Measurements from ENCODE around the gene TRIM7. TPM values are rescaled to one million over a fixed set of nuclear protein-coding genes. Genes with fewer than 3 reads are reported as not detected.

Gene TRIM7
- total and polyA plus RNA-seq, 9 of the 15 experiments (the other 6 are each of a cell fraction or from before 2014, with no cell fraction given), result 2.6 to 14.9 (median 8.9) TPM

DNA sequence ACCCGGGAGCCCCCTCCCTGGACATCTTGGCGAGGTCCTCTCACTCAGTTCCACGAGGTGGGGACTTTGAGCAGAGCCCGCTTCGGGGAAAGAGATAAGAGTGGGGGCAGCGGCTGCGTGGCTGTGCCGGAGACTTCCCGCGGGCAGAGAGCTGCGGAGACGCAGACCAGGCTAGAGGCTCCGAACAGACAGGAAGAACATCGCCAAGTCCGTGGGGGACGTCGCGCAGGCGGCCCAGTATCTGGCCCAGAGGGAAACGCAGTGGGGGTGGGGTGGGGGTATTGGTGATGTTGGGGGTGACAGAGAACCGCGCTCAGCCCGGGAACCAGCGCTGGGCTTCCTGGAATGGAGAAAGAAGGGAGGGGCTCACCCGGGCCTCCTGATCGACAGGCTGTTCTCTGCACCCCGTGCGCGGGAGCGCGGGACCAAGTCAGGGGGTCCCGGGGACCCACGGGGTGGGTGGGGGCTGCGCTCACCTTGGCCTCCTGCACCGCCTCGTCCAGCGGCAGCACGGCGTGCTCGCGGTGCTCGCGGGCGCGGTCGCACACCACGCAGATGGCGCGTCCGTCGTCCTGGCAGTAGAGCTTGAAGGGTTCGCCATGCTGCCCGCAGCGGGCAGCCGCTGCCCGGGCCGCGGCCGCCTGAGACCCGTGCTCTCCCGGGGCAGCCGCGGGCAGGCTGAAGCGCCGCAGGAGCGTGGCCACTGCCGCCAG is 727 bp downstream of the TRIM7 start (continued):
- TF ChIP-seq, protein P1, sequence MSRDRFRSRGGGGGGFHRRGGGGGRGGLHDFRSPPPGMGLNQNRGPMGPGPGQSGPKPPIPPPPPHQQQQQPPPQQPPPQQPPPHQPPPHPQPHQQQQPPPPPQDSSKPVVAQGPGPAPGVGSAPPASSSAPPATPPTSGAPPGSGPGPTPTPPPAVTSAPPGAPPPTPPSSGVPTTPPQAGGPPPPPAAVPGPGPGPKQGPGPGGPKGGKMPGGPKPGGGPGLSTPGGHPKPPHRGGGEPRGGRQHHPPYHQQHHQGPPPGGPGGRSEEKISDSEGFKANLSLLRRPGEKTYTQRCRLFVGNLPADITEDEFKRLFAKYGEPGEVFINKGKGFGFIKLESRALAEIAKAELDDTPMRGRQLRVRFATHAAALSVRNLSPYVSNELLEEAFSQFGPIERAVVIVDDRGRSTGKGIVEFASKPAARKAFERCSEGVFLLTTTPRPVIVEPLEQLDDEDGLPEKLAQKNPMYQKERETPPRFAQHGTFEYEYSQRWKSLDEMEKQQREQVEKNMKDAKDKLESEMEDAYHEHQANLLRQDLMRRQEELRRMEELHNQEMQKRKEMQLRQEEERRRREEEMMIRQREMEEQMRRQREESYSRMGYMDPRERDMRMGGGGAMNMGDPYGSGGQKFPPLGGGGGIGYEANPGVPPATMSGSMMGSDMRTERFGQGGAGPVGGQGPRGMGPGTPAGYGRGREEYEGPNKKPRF (IDR thresholded peaks at IDR 0.05; ENCODE audit: low read depth, low read length), result no peak
- TF ChIP-seq HDGF (IDR thresholded peaks at IDR 0.05) (no peak), TAL1 (IDR thresholded peaks at IDR 0.05) (no peak), ZNF282 (CRISPR knock-in tag; IDR thresholded peaks at IDR 0.05) (no peak; the same call in 1 of the 2 replicates), PCBP1 (IDR thresholded peaks at IDR 0.05; ENCODE audit: low read depth, low read length, poor library complexity, severe bottlenecking) (peak; percentile 80), SMARCE1 (IDR thresholded peaks at IDR 0.05) (no peak), ZNF57 (CRISPR knock-in tag; IDR thresholded peaks at IDR 0.05) (no peak), SRSF1 (IDR thresholded peaks at IDR 0.05; ENCODE audit: low read depth, low read length) (no peak), PHB (CRISPR knock-in tag; IDR thresholded peaks at IDR 0.05) (no peak), RBBP5 (IDR thresholded peaks at IDR 0.05; ENCODE audit: borderline replicate concordance, insufficient read depth, low read length, poor library complexity, severe bottlenecking) (peak; percentile 73), EWSR1 (IDR thresholded peaks at IDR 0.05; ENCODE audit: borderline replicate concordance, low read depth, partially characterized antibody) (no peak), CHCHD3 (CRISPR knock-in tag; IDR thresholded peaks at IDR 0.05) (no peak)
- TF ChIP-seq, protein P2, sequence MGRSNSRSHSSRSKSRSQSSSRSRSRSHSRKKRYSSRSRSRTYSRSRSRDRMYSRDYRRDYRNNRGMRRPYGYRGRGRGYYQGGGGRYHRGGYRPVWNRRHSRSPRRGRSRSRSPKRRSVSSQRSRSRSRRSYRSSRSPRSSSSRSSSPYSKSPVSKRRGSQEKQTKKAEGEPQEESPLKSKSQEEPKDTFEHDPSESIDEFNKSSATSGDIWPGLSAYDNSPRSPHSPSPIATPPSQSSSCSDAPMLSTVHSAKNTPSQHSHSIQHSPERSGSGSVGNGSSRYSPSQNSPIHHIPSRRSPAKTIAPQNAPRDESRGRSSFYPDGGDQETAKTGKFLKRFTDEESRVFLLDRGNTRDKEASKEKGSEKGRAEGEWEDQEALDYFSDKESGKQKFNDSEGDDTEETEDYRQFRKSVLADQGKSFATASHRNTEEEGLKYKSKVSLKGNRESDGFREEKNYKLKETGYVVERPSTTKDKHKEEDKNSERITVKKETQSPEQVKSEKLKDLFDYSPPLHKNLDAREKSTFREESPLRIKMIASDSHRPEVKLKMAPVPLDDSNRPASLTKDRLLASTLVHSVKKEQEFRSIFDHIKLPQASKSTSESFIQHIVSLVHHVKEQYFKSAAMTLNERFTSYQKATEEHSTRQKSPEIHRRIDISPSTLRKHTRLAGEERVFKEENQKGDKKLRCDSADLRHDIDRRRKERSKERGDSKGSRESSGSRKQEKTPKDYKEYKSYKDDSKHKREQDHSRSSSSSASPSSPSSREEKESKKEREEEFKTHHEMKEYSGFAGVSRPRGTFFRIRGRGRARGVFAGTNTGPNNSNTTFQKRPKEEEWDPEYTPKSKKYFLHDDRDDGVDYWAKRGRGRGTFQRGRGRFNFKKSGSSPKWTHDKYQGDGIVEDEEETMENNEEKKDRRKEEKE (IDR thresholded peaks at IDR 0.05; ENCODE audit: borderline replicate concordance in 1 of 2, control insufficient read depth in 1 of 2, low read depth in 2 of 2, low read length in 1 of 2), result no peak
- TF ChIP-seq, protein P3, sequence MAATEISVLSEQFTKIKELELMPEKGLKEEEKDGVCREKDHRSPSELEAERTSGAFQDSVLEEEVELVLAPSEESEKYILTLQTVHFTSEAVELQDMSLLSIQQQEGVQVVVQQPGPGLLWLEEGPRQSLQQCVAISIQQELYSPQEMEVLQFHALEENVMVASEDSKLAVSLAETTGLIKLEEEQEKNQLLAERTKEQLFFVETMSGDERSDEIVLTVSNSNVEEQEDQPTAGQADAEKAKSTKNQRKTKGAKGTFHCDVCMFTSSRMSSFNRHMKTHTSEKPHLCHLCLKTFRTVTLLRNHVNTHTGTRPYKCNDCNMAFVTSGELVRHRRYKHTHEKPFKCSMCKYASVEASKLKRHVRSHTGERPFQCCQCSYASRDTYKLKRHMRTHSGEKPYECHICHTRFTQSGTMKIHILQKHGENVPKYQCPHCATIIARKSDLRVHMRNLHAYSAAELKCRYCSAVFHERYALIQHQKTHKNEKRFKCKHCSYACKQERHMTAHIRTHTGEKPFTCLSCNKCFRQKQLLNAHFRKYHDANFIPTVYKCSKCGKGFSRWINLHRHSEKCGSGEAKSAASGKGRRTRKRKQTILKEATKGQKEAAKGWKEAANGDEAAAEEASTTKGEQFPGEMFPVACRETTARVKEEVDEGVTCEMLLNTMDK (IDR thresholded peaks at IDR 0.05; ENCODE audit: borderline replicate concordance, insufficient read depth, low read depth, low read length, poor library complexity, severe bottlenecking), result no peak
- TF ChIP-seq, protein P4, sequence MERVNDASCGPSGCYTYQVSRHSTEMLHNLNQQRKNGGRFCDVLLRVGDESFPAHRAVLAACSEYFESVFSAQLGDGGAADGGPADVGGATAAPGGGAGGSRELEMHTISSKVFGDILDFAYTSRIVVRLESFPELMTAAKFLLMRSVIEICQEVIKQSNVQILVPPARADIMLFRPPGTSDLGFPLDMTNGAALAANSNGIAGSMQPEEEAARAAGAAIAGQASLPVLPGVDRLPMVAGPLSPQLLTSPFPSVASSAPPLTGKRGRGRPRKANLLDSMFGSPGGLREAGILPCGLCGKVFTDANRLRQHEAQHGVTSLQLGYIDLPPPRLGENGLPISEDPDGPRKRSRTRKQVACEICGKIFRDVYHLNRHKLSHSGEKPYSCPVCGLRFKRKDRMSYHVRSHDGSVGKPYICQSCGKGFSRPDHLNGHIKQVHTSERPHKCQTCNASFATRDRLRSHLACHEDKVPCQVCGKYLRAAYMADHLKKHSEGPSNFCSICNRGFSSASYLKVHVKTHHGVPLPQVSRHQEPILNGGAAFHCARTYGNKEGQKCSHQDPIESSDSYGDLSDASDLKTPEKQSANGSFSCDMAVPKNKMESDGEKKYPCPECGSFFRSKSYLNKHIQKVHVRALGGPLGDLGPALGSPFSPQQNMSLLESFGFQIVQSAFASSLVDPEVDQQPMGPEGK (CRISPR knock-in tag; IDR thresholded peaks at IDR 0.05; ENCODE audit: borderline replicate concordance), result no peak
- TF ChIP-seq, protein P5, sequence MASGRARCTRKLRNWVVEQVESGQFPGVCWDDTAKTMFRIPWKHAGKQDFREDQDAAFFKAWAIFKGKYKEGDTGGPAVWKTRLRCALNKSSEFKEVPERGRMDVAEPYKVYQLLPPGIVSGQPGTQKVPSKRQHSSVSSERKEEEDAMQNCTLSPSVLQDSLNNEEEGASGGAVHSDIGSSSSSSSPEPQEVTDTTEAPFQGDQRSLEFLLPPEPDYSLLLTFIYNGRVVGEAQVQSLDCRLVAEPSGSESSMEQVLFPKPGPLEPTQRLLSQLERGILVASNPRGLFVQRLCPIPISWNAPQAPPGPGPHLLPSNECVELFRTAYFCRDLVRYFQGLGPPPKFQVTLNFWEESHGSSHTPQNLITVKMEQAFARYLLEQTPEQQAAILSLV (tag; IDR thresholded peaks at IDR 0.05), result no peak
